GM19351 (cell line): Measurements from ENCODE around the gene OR6K3.
"Not testable (repeated sequence)": the region's sequence is repeated elsewhere in the genome, so short reads cannot be mapped to it uniquely, and the experiment has no call there.

ENCODE experiments used
- ATAC-seq: cut with Tn5 transposase; IDR thresholded peaks from one replicate; pipeline ENCODE4 v1.9.1; 2021; ENCODE audit warnings: mild to moderate bottlenecking, moderate library complexity; ENCODE audit not compliant: unreplicated experiment

The OR6K3 gene

GRCh38 chr1:158688343-158688742 lies 32.2 kb downstream of the OR6K3 start:
- not testable (repeated sequence) for ATAC-seq

GRCh38 chr1:158687037-158687436 lies 33.5 kb downstream of the OR6K3 start:
- ATAC-seq: no peak

GRCh38 chr1:158686111-158687009 lies 34.2 kb downstream of the OR6K3 start, which contains the start of gene SPTA1:
Gene SPTA1, minus strand, starts transcription at chr1:158686715. Its CDS starts 198 bp downstream, at chr1:158686517.
- ATAC-seq: no peak

GRCh38 chr1:158685085-158685484 lies 35.4 kb downstream of the OR6K3 start:
- ATAC-seq: no peak

GRCh38 chr1:158681606-158682005 lies 38.9 kb downstream of the OR6K3 start:
- ATAC-seq: no peak

- no peak for ATAC-seq
Measured at GRCh38 chr1:158679289-158679688, 41.2 kb downstream of the OR6K3 start.

- ATAC-seq: no peak
Measured at GRCh38 chr1:158675563-158676323, 44.8 kb downstream of the OR6K3 start.

- ATAC-seq: no peak
Measured at GRCh38 chr1:158674302-158674701, 46.2 kb downstream of the OR6K3 start.
